Neural crest cell (in vitro differentiated cells): ENCODE results near the gene ZNF85. TPM values are rescaled to one million over a fixed set of nuclear protein-coding genes. Genes with fewer than 3 reads are reported as not detected.
"Not testable (repeated sequence)": the region's sequence is repeated elsewhere in the genome, so short reads cannot be mapped to it uniquely, and the experiment has no call there.

Source experiments
- DNase-seq: peaks from one replicate; pipeline ENCODE4 v3.0.0; 2021; ENCODE audit warnings: low read depth, mixed read lengths, low spot score
- H3K27ac Mint-ChIP-seq: one replicate; pipeline ENCODE4 v1.8.0; 2021; ENCODE audit warnings: mild to moderate bottlenecking, mixed read lengths; ENCODE audit not compliant: unreplicated experiment
- H3K27me3 Mint-ChIP-seq: 2 replicates; pipeline ENCODE4 v1.8.0; 2021; ENCODE audit warnings: low read depth, mild to moderate bottlenecking, mixed read lengths
- H3K36me3 Mint-ChIP-seq: 2 replicates; pipeline ENCODE4 v1.8.0; 2021; ENCODE audit warnings: low read depth, mild to moderate bottlenecking, mixed read lengths
- H3K4me1 Mint-ChIP-seq: 2 replicates; pipeline ENCODE4 v1.8.0; 2021; ENCODE audit warnings: mixed read lengths
- H3K4me3 Mint-ChIP-seq: one replicate; pipeline ENCODE4 v1.8.0; 2021; ENCODE audit warnings: mild to moderate bottlenecking, mixed read lengths
- H3K9me3 Mint-ChIP-seq: 2 replicates; pipeline ENCODE4 v1.8.0; 2021; ENCODE audit warnings: mixed read lengths
- CTCF ChIP-seq: fragments of 200-600 bp; sonication (generic); conservative IDR thresholded peaks from 2 replicates; pipeline ENCODE4 v1.5.0; 2021; ENCODE audit warnings: antibody characterized with exemption, mild to moderate bottlenecking
- total RNA-seq: library from RNA; stranded (reverse); gene quantifications from 2 replicates; pipeline ENCODE4 v1.2.1, GENCODE V29; 2021

The ZNF85 gene
- total RNA-seq, 1 donor from 2014 or later: 24.4 TPM

GRCh38 chr19:20969898-20970297 lies 46.8 kb downstream of the ZNF85 start:
- Mint-ChIP-seq H3K27me3 (no peaks in the 10 kb centered on the region), H3K9me3 (no peaks in the 10 kb centered on the region), H3K36me3 (no peaks in the 10 kb centered on the region)

GRCh38 chr19:20992788-20993187 lies 69.7 kb downstream of the ZNF85 start:
- H3K36me3 Mint-ChIP-seq, H3K27me3 Mint-ChIP-seq, DNase-seq, H3K27ac Mint-ChIP-seq, H3K4me3 Mint-ChIP-seq, H3K4me1 Mint-ChIP-seq: not testable (repeated sequence)
- peaks cover 16% of the 10 kb centered on the region for H3K9me3 Mint-ChIP-seq

More at GRCh38 chr19:20969898-20970297, 46.8 kb downstream of the ZNF85 start:
- no peak for TF ChIP-seq CTCF
- Mint-ChIP-seq H3K27ac (no peak overlapping the region), H3K4me3 (no peak overlapping the region), H3K4me1 (no peaks in the 10 kb centered on the region)
- DNase-seq: no peak

GRCh38 chr19:20999731-21000352 lies 76.8 kb downstream of the ZNF85 start:
- Mint-ChIP-seq H3K9me3 (peaks cover 2% of the 10 kb centered on the region), H3K4me3 (peak overlapping the region; percentile 99), H3K27me3 (no peaks in the 10 kb centered on the region), H3K4me1 (peaks cover 7% of the 10 kb centered on the region), H3K36me3 (peaks cover 8% of the 10 kb centered on the region), H3K27ac (peak overlapping the region; percentile 99)
- peak; percentile 79 for DNase-seq
- TF ChIP-seq CTCF: no peak

Other genes with a start within 250 kb of the ZNF85 start
- gene ZNF66, start 146.9 kb upstream of the ZNF85 start, total RNA-seq: 16.4 and 19.0 TPM in 2 replicates
- gene ZNF430, start 97.4 kb downstream of the ZNF85 start, total RNA-seq: 19.7 and 20.9 TPM in 2 replicates
- 58.9 and 59.2 TPM in 2 replicates for gene ZNF714, start 159.0 kb downstream of the ZNF85 start, total RNA-seq
- 29.0 and 30.4 TPM in 2 replicates for gene ZNF431, start 218.8 kb downstream of the ZNF85 start, total RNA-seq